GM23338 (cell line): ENCODE measurements around the gene KAT2A. TPM values are rescaled to one million over a fixed set of nuclear protein-coding genes. Genes with fewer than 3 reads are reported as not detected.

ENCODE experiments used
- ATAC-seq: fragments of 200-7000 bp; cut with Tn5 transposase; 3 replicates; pipeline ENCODE4 v1.9.1; 2020
- DNase-seq: peaks from one replicate; pipeline ENCODE4 v3.0.0-alpha.2; 2015; ENCODE audit warnings: low spot score
- H2AFZ ChIP-seq: fragments of 200-600 bp; sonication (generic); 2 replicates; pipeline ENCODE4 v1.8.0; 2016; ENCODE audit warnings: antibody characterized with exemption, mild to moderate bottlenecking, moderate library complexity
- H3F3A ChIP-seq: fragments of 200-600 bp; sonication (generic); replicated peaks from 2 replicates; pipeline ENCODE4 v1.8.0; 2017; ENCODE audit warnings: antibody characterized with exemption, mixed run types, low read depth
- H3K27ac ChIP-seq: fragments of 200-600 bp; sonication (generic); 2 replicates; pipeline ENCODE4 v1.6.1; 2016; ENCODE audit warnings: low read depth
- H3K27me3 ChIP-seq: fragments of 200-600 bp; sonication (generic); 2 replicates; pipeline ENCODE4 v1.8.0; 2016; ENCODE audit warnings: mild to moderate bottlenecking, mixed run types, moderate library complexity; ENCODE audit not compliant: insufficient read depth
- H3K36me3 ChIP-seq: fragments of 200-600 bp; sonication (generic); 2 replicates; pipeline ENCODE4 v1.8.0; 2016; ENCODE audit warnings: mild to moderate bottlenecking; ENCODE audit not compliant: insufficient read depth
- H3K4me1 ChIP-seq: fragments of 200-600 bp; sonication (generic); 2 replicates; pipeline ENCODE4 v1.8.0; 2016; ENCODE audit warnings: mild to moderate bottlenecking, moderate library complexity; ENCODE audit not compliant: insufficient read depth
- H3K4me2 ChIP-seq: fragments of 200-600 bp; sonication (generic); 2 replicates; pipeline ENCODE4 v1.7.1; 2017; ENCODE audit warnings: mixed run types
- H3K4me3 ChIP-seq: fragments of 200-600 bp; sonication (generic); 2 replicates; pipeline ENCODE4 v1.6.1; 2016; ENCODE audit warnings: mixed run types
- H3K79me2 ChIP-seq: fragments of 200-600 bp; sonication (generic); replicated peaks from 2 replicates; pipeline ENCODE4 v1.8.0; 2017; ENCODE audit warnings: mild to moderate bottlenecking; ENCODE audit not compliant: insufficient read depth
- H3K9me2 ChIP-seq: fragments of 200-600 bp; sonication (generic); 2 replicates; pipeline ENCODE4 v1.8.0; 2017; ENCODE audit not compliant: insufficient read depth
- H4K20me1 ChIP-seq: fragments of 200-600 bp; sonication (generic); replicated peaks from 2 replicates; pipeline ENCODE4 v1.8.0; 2017; ENCODE audit warnings: mild to moderate bottlenecking; ENCODE audit not compliant: insufficient read depth
- H3K27ac Mint-ChIP-seq: 2 replicates; pipeline ENCODE4 v1.8.0; 2020; ENCODE audit warnings: inconsistent platforms, mild to moderate bottlenecking, moderate library complexity, mixed read lengths
- H3K27me3 Mint-ChIP-seq: 3 replicates; pipeline ENCODE4 v1.8.0; 2022; ENCODE audit warnings: low read depth, mild to moderate bottlenecking, moderate library complexity, mixed read lengths, inconsistent platforms; ENCODE audit not compliant: insufficient read depth, poor library complexity
- H3K36me3 Mint-ChIP-seq: 3 replicates; pipeline ENCODE4 v1.8.0; 2021; ENCODE audit warnings: low read depth, mild to moderate bottlenecking, inconsistent platforms, moderate library complexity, mixed read lengths
- H3K4me1 Mint-ChIP-seq: 3 replicates; pipeline ENCODE4 v1.8.0; 2020; ENCODE audit warnings: mild to moderate bottlenecking, inconsistent platforms, mixed read lengths
- H3K4me3 Mint-ChIP-seq: 3 replicates; pipeline ENCODE4 v1.8.0; 2021; ENCODE audit warnings: moderate library complexity, mild to moderate bottlenecking, inconsistent platforms, mixed read lengths
- H3K9me3 Mint-ChIP-seq: 3 replicates; pipeline ENCODE4 v1.8.0; 2020; ENCODE audit warnings: moderate library complexity, mild to moderate bottlenecking, inconsistent platforms, mixed read lengths
- CREB1 ChIP-seq: fragments of 250-450 bp; sonication (Bioruptor Pico); IDR thresholded peaks from 2 replicates; pipeline ENCODE4 v1.5.0; 2020; ENCODE audit warnings: low read depth, mild to moderate bottlenecking, moderate library complexity
- CTCF ChIP-seq, 2 experiments: fragments of 200-600 bp in 1 of 2; sonication (generic) in 1 of 2; conservative IDR thresholded peaks; 2 replicates each; pipeline versions ENCODE4 v1.5.1 to v1.6.1; 2016 to 2017; ENCODE audit warnings: antibody characterized with exemption in 2 of 2, low read depth in 2 of 2, mild to moderate bottlenecking in 2 of 2, moderate library complexity in 1 of 2
- ETS1 ChIP-seq: IDR thresholded peaks from 2 replicates; pipeline ENCODE4 v1.6.1; 2016; ENCODE audit warnings: antibody characterized with exemption
- EZH2 ChIP-seq: fragments of 200-600 bp; sonication (generic); IDR thresholded peaks from one replicate; pipeline ENCODE4 v1.8.0; 2017; ENCODE audit warnings: antibody characterized with exemption, mild to moderate bottlenecking, low read depth; ENCODE audit not compliant: unreplicated experiment
- EZH2phosphoT487 ChIP-seq: fragments of 200-600 bp; sonication (generic); IDR thresholded peaks from one replicate; pipeline ENCODE4 v1.8.1; 2018; ENCODE audit warnings: antibody characterized with exemption; ENCODE audit not compliant: unreplicated experiment
- NANOG ChIP-seq: IDR thresholded peaks from 2 replicates; pipeline ENCODE4 v1.6.1; 2016; ENCODE audit warnings: antibody characterized with exemption, borderline replicate concordance
- STAT1 ChIP-seq: IDR thresholded peaks from one replicate; pipeline ENCODE4 v1.6.1; 2016; ENCODE audit warnings: antibody characterized with exemption; ENCODE audit not compliant: unreplicated experiment
- ZNF331 ChIP-seq: fragments of 250-450 bp; sonication (Bioruptor Pico); IDR thresholded peaks from 2 replicates; pipeline ENCODE4 v1.5.0; 2020; ENCODE audit warnings: low read depth, mild to moderate bottlenecking, moderate library complexity
- ZNF462 ChIP-seq: fragments of 250-450 bp; sonication (Bioruptor Pico); IDR thresholded peaks from 2 replicates; pipeline ENCODE4 v1.5.0; 2020; ENCODE audit warnings: mild to moderate bottlenecking, moderate library complexity
- polyA plus RNA-seq: library from polyadenylated mRNA; unstranded; fragments of >200 nt; fragmentation: Nextera tagmentation; extraction: Ambion mirVana; gene quantifications from 2 replicates; pipeline ENCODE4 v1.2.1, GENCODE V29; 2016
- total RNA-seq: library from RNA; depleted of rRNA; stranded (reverse); fragments of >200 nt; shearing (Covaris generic); gene quantifications from 2 replicates; pipeline ENCODE4 v1.2.3, GENCODE V29; 2014

KAT2A gene
- total and polyA plus RNA-seq, 2 experiments from 2014 or later: 13.9 to 25.2 TPM

GRCh38 chr17:42167807-42168206 is 46.6 kb upstream of the KAT2A start (continued):
- TF ChIP-seq CTCF (conservative IDR thresholded peaks at IDR 0.05; ENCODE audit: low read depth in 2 of 2): no peak
- no peak for TF ChIP-seq ETS1
- no peak for TF ChIP-seq NANOG
- no peak for TF ChIP-seq EZH2phosphoT487

GRCh38 chr17:42166196-42166763 is 45.1 kb upstream of the KAT2A start:
- no peak overlapping the region for H3K27ac Mint-ChIP-seq
- no peaks in the 10 kb centered on the region for H3K9me3 Mint-ChIP-seq
- no peaks in the 10 kb centered on the region; the same call in 1 of the 2 replicates for H3K4me1 ChIP-seq
- no peak for ATAC-seq
- no peaks in the 10 kb centered on the region for H3K27me3 ChIP-seq
- H3K9me2 ChIP-seq: no peaks in the 10 kb centered on the region
- peaks cover 4% of the 10 kb centered on the region for H3K4me1 Mint-ChIP-seq
- peaks cover 18% of the 10 kb centered on the region for H3K27me3 Mint-ChIP-seq
- H3K36me3 Mint-ChIP-seq: no peaks in the 10 kb centered on the region
- no peaks in the 10 kb centered on the region for H3F3A ChIP-seq
- no peak for DNase-seq
- no peak overlapping the region for H3K4me3 ChIP-seq
- H3K4me3 Mint-ChIP-seq: no peak overlapping the region
- H2AFZ ChIP-seq: no peak overlapping the region
- no peaks in the 10 kb centered on the region for H3K36me3 ChIP-seq
- no peak overlapping the region for H3K4me2 ChIP-seq
- H3K27ac ChIP-seq: no peak overlapping the region
- H4K20me1 ChIP-seq: no peaks in the 10 kb centered on the region; the same call in 1 of the 2 replicates
- H3K79me2 ChIP-seq: no peaks in the 10 kb centered on the region
- TF ChIP-seq EZH2 (no peak), CTCF (conservative IDR thresholded peaks at IDR 0.05; ENCODE audit: low read depth in 2 of 2) (no peak), EZH2phosphoT487 (no peak), STAT1 (no peak), ZNF331 (CRISPR knock-in tag) (no peak), ZNF462 (CRISPR knock-in tag) (no peak), CREB1 (CRISPR knock-in tag) (no peak)
